Stimulated activated CD8-positive, alpha-beta memory T cell treated with anti-CD3 and anti-CD28 coated beads, Interleukin-15, amount 100 ng/mL, for 4 hours (primary cell): ENCODE data around the gene SLC35F6.

Experiments used
- DNase-seq, 2 donors: peaks; one replicate each; pipeline ENCODE4 v3.0.0-alpha.2; 2020; ENCODE audit warnings: low read depth in 2 of 2

Gene SLC35F6

GRCh38 chr2:26820932-26821331, 56.8 kb downstream of the SLC35F6 start:
- DNase-seq = no peak

GRCh38 chr2:26822877-26823276, 58.8 kb downstream of the SLC35F6 start:
- DNase-seq = no peak
